NCI-H446 treated with DMSO at 0.1 percent for 48 hours (cell line): ENCODE measurements around the gene SLC15A1.
"Not testable (repeated sequence)": the region's sequence is repeated elsewhere in the genome, so short reads cannot be mapped to it uniquely, and the experiment has no call there.

Experiments
- DNase-seq: peaks from one replicate; lab custom pipeline; 2025; lab: John Stamatoyannopoulos, UW

SLC15A1 gene

GRCh38 chr13:98656223-98656622 is 96.2 kb downstream of the SLC15A1 start:
- DNase-seq = no peak

GRCh38 chr13:98653463-98653985 is 98.9 kb downstream of the SLC15A1 start:
- no peak for DNase-seq

GRCh38 chr13:98652721-98653462 is 99.6 kb downstream of the SLC15A1 start:
- DNase-seq = no peak

- DNase-seq = no peak
Measured at GRCh38 chr13:98652276-98652675, 100.2 kb downstream of the SLC15A1 start.

GRCh38 chr13:98651744-98652143 is 100.7 kb downstream of the SLC15A1 start:
- no peak for DNase-seq

- no peak for DNase-seq
Measured at GRCh38 chr13:98650396-98651107, 101.9 kb downstream of the SLC15A1 start.

GRCh38 chr13:98649861-98650260 is 102.6 kb downstream of the SLC15A1 start:
- no peak for DNase-seq

GRCh38 chr13:98648686-98649085 is 103.8 kb downstream of the SLC15A1 start:
- no peak for DNase-seq

GRCh38 chr13:98648141-98648540 is 104.3 kb downstream of the SLC15A1 start:
- DNase-seq = no peak

GRCh38 chr13:98647121-98647520 is 105.4 kb downstream of the SLC15A1 start:
- no peak for DNase-seq

GRCh38 chr13:98643479-98643878 is 109.0 kb downstream of the SLC15A1 start:
- no peak for DNase-seq

- DNase-seq = no peak
Measured at GRCh38 chr13:98641075-98641474, 111.4 kb downstream of the SLC15A1 start.

- DNase-seq = not testable (repeated sequence)
Measured at GRCh38 chr13:98639785-98640184, 112.7 kb downstream of the SLC15A1 start.

GRCh38 chr13:98638352-98638751 is 114.1 kb downstream of the SLC15A1 start:
- DNase-seq = not testable (repeated sequence)
